ENCODE measurements around the gene CKAP4. TPM values are rescaled to one million over a fixed set of nuclear protein-coding genes. Genes with fewer than 3 reads are reported as not detected.

The CKAP4 gene
- total and polyA plus RNA-seq, 2 experiments from 2014 or later = 32.3 to 58.8 TPM

DNA sequence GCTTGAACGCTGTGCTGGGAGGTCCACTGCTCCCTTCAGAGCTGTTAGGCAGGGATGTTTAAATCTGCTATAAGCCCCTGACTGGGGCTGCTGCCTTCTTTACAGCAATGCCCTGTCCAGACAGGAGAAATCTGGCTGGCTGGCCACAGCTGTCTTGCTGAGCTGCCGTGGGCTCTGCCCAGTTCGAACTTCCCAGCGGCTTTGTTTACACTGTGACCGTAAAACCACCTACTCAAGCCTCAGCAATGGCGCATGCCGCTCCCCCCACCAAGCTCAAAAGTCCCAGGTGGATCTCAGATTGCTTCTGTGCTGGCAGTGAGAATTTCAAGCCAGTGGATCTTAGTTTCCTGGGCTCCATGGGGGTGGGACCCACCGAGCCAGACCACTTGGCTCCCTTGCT lies 35.8 kb downstream of the CKAP4 start:
- H3K27me3 ChIP-seq (ENCODE audit: insufficient read depth) = no peaks in the 10 kb centered on the region
- H3F3A ChIP-seq (replicated peaks; ENCODE audit: low read depth) = no peaks in the 10 kb centered on the region
- H3K79me2 ChIP-seq (replicated peaks; ENCODE audit: insufficient read depth) = no peaks in the 10 kb centered on the region
- Mint-ChIP-seq H3K4me1 (peaks cover 4% of the 10 kb centered on the region; the same call in 2 of the 3 replicates), H3K27ac (no peak overlapping the region), H3K27me3 (ENCODE audit: insufficient read depth, low read depth, poor library complexity) (no peaks in the 10 kb centered on the region), H3K4me3 (no peak overlapping the region), H3K9me3 (peaks cover 10% of the 10 kb centered on the region; the same call in 1 of the 3 replicates), H3K36me3 (ENCODE audit: low read depth) (no peaks in the 10 kb centered on the region)
- no peak overlapping the region for H2AFZ ChIP-seq
- no peaks in the 10 kb centered on the region for H4K20me1 ChIP-seq (replicated peaks; ENCODE audit: insufficient read depth)
- ATAC-seq = no peak
- H3K27ac ChIP-seq (ENCODE audit: low read depth) = no peak overlapping the region
- no peak for DNase-seq (ENCODE audit: low spot score)
- no peak overlapping the region for H3K4me3 ChIP-seq
- TF ChIP-seq, protein P1, sequence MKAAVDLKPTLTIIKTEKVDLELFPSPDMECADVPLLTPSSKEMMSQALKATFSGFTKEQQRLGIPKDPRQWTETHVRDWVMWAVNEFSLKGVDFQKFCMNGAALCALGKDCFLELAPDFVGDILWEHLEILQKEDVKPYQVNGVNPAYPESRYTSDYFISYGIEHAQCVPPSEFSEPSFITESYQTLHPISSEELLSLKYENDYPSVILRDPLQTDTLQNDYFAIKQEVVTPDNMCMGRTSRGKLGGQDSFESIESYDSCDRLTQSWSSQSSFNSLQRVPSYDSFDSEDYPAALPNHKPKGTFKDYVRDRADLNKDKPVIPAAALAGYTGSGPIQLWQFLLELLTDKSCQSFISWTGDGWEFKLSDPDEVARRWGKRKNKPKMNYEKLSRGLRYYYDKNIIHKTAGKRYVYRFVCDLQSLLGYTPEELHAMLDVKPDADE (IDR thresholded peaks at IDR 0.05) = no peak
- TF ChIP-seq EZH2phosphoT487 (IDR thresholded peaks at IDR 0.05; ENCODE audit: unreplicated experiment) (no peak), EZH2 (IDR thresholded peaks at IDR 0.05; ENCODE audit: low read depth, unreplicated experiment) (no peak), STAT1 (IDR thresholded peaks at IDR 0.05; ENCODE audit: unreplicated experiment) (no peak), POLR2AphosphoS5 (IDR thresholded peaks at IDR 0.05; ENCODE audit: low read depth) (no peak), ZNF114 (CRISPR knock-in tag; IDR thresholded peaks at IDR 0.05) (no peak), NANOG (IDR thresholded peaks at IDR 0.05; ENCODE audit: borderline replicate concordance) (no peak), JUNB (IDR thresholded peaks at IDR 0.05; ENCODE audit: unreplicated experiment) (no peak), CREB1 (CRISPR knock-in tag; IDR thresholded peaks at IDR 0.05; ENCODE audit: low read depth) (no peak), CTCF (conservative IDR thresholded peaks at IDR 0.05; ENCODE audit: low read depth in 2 of 2) (no peak), ZNF331 (CRISPR knock-in tag; IDR thresholded peaks at IDR 0.05; ENCODE audit: low read depth) (no peak)
- TF ChIP-seq, protein P2, sequence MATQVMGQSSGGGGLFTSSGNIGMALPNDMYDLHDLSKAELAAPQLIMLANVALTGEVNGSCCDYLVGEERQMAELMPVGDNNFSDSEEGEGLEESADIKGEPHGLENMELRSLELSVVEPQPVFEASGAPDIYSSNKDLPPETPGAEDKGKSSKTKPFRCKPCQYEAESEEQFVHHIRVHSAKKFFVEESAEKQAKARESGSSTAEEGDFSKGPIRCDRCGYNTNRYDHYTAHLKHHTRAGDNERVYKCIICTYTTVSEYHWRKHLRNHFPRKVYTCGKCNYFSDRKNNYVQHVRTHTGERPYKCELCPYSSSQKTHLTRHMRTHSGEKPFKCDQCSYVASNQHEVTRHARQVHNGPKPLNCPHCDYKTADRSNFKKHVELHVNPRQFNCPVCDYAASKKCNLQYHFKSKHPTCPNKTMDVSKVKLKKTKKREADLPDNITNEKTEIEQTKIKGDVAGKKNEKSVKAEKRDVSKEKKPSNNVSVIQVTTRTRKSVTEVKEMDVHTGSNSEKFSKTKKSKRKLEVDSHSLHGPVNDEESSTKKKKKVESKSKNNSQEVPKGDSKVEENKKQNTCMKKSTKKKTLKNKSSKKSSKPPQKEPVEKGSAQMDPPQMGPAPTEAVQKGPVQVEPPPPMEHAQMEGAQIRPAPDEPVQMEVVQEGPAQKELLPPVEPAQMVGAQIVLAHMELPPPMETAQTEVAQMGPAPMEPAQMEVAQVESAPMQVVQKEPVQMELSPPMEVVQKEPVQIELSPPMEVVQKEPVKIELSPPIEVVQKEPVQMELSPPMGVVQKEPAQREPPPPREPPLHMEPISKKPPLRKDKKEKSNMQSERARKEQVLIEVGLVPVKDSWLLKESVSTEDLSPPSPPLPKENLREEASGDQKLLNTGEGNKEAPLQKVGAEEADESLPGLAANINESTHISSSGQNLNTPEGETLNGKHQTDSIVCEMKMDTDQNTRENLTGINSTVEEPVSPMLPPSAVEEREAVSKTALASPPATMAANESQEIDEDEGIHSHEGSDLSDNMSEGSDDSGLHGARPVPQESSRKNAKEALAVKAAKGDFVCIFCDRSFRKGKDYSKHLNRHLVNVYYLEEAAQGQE (IDR thresholded peaks at IDR 0.05; ENCODE audit: unreplicated experiment) = no peak
- TF ChIP-seq, protein P3, sequence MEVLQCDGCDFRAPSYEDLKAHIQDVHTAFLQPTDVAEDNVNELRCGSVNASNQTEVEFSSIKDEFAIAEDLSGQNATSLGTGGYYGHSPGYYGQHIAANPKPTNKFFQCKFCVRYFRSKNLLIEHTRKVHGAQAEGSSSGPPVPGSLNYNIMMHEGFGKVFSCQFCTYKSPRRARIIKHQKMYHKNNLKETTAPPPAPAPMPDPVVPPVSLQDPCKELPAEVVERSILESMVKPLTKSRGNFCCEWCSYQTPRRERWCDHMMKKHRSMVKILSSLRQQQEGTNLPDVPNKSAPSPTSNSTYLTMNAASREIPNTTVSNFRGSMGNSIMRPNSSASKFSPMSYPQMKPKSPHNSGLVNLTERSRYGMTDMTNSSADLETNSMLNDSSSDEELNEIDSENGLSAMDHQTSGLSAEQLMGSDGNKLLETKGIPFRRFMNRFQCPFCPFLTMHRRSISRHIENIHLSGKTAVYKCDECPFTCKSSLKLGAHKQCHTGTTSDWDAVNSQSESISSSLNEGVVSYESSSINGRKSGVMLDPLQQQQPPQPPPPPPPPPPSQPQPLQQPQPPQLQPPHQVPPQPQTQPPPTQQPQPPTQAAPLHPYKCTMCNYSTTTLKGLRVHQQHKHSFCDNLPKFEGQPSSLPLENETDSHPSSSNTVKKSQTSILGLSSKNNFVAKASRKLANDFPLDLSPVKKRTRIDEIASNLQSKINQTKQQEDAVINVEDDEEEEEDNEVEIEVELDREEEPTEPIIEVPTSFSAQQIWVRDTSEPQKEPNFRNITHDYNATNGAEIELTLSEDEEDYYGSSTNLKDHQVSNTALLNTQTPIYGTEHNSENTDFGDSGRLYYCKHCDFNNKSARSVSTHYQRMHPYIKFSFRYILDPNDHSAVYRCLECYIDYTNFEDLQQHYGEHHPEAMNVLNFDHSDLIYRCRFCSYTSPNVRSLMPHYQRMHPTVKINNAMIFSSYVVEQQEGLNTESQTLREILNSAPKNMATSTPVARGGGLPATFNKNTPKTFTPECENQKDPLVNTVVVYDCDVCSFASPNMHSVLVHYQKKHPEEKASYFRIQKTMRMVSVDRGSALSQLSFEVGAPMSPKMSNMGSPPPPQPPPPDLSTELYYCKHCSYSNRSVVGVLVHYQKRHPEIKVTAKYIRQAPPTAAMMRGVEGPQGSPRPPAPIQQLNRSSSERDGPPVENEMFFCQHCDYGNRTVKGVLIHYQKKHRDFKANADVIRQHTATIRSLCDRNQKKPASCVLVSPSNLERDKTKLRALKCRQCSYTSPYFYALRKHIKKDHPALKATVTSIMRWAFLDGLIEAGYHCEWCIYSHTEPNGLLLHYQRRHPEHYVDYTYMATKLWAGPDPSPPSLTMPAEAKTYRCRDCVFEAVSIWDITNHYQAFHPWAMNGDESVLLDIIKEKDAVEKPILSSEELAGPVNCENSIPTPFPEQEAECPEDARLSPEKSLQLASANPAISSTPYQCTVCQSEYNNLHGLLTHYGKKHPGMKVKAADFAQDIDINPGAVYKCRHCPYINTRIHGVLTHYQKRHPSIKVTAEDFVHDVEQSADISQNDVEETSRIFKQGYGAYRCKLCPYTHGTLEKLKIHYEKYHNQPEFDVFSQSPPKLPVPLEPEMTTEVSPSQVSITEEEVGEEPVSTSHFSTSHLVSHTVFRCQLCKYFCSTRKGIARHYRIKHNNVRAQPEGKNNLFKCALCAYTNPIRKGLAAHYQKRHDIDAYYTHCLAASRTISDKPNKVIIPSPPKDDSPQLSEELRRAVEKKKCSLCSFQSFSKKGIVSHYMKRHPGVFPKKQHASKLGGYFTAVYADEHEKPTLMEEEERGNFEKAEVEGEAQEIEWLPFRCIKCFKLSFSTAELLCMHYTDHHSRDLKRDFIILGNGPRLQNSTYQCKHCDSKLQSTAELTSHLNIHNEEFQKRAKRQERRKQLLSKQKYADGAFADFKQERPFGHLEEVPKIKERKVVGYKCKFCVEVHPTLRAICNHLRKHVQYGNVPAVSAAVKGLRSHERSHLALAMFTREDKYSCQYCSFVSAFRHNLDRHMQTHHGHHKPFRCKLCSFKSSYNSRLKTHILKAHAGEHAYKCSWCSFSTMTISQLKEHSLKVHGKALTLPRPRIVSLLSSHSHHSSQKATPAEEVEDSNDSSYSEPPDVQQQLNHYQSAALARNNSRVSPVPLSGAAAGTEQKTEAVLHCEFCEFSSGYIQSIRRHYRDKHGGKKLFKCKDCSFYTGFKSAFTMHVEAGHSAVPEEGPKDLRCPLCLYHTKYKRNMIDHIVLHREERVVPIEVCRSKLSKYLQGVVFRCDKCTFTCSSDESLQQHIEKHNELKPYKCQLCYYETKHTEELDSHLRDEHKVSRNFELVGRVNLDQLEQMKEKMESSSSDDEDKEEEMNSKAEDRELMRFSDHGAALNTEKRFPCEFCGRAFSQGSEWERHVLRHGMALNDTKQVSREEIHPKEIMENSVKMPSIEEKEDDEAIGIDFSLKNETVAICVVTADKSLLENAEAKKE (CRISPR knock-in tag; IDR thresholded peaks at IDR 0.05) = no peak
- no peaks in the 10 kb centered on the region for H3K4me1 ChIP-seq (ENCODE audit: insufficient read depth)
- H3K36me3 ChIP-seq (ENCODE audit: insufficient read depth) = no peaks in the 10 kb centered on the region
- H3K4me2 ChIP-seq = no peak overlapping the region
- H3K9me2 ChIP-seq (ENCODE audit: insufficient read depth) = no peaks in the 10 kb centered on the region
